ENCODE data around the gene PRKN.

GRCh38 chr6:161626132-161626676, 1101.4 kb downstream of the PRKN start:
- TF ChIP-seq POLR2AphosphoS5 (IDR thresholded peaks at IDR 0.05) (no peak), EP300 (conservative IDR thresholded peaks at IDR 0.05; ENCODE audit: poor library complexity, severe bottlenecking) (no peak), EZH2 (IDR thresholded peaks at IDR 0.05; ENCODE audit: borderline replicate concordance, insufficient read depth, low read length, poor library complexity, severe bottlenecking) (no peak), RAD21 (conservative IDR thresholded peaks at IDR 0.05) (no peak), MXI1 (conservative IDR thresholded peaks at IDR 0.05; ENCODE audit: poor library complexity, severe bottlenecking) (no peak)
- TF ChIP-seq, protein P1, sequence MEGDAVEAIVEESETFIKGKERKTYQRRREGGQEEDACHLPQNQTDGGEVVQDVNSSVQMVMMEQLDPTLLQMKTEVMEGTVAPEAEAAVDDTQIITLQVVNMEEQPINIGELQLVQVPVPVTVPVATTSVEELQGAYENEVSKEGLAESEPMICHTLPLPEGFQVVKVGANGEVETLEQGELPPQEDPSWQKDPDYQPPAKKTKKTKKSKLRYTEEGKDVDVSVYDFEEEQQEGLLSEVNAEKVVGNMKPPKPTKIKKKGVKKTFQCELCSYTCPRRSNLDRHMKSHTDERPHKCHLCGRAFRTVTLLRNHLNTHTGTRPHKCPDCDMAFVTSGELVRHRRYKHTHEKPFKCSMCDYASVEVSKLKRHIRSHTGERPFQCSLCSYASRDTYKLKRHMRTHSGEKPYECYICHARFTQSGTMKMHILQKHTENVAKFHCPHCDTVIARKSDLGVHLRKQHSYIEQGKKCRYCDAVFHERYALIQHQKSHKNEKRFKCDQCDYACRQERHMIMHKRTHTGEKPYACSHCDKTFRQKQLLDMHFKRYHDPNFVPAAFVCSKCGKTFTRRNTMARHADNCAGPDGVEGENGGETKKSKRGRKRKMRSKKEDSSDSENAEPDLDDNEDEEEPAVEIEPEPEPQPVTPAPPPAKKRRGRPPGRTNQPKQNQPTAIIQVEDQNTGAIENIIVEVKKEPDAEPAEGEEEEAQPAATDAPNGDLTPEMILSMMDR (IDR thresholded peaks at IDR 0.05; ENCODE audit: poor library complexity, severe bottlenecking): no peak
- TF ChIP-seq, protein P2, sequence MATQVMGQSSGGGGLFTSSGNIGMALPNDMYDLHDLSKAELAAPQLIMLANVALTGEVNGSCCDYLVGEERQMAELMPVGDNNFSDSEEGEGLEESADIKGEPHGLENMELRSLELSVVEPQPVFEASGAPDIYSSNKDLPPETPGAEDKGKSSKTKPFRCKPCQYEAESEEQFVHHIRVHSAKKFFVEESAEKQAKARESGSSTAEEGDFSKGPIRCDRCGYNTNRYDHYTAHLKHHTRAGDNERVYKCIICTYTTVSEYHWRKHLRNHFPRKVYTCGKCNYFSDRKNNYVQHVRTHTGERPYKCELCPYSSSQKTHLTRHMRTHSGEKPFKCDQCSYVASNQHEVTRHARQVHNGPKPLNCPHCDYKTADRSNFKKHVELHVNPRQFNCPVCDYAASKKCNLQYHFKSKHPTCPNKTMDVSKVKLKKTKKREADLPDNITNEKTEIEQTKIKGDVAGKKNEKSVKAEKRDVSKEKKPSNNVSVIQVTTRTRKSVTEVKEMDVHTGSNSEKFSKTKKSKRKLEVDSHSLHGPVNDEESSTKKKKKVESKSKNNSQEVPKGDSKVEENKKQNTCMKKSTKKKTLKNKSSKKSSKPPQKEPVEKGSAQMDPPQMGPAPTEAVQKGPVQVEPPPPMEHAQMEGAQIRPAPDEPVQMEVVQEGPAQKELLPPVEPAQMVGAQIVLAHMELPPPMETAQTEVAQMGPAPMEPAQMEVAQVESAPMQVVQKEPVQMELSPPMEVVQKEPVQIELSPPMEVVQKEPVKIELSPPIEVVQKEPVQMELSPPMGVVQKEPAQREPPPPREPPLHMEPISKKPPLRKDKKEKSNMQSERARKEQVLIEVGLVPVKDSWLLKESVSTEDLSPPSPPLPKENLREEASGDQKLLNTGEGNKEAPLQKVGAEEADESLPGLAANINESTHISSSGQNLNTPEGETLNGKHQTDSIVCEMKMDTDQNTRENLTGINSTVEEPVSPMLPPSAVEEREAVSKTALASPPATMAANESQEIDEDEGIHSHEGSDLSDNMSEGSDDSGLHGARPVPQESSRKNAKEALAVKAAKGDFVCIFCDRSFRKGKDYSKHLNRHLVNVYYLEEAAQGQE (IDR thresholded peaks at IDR 0.05; ENCODE audit: borderline replicate concordance): no peak

Measured in neural cell (in vitro differentiated cells).